ENCODE measurements around the gene LIPE. TPM values are rescaled to one million over a fixed set of nuclear protein-coding genes. Genes with fewer than 3 reads are reported as not detected.
A peak's percentile ranks its signal among the peaks of the same experiment; 100 is the strongest.

The LIPE gene
- total RNA-seq, 1 donor, result 3.0 TPM

- TF ChIP-seq CTCF (IDR thresholded peaks at IDR 0.05; ENCODE audit: insufficient read depth, low read depth, low read length), result no peak
- H3K4me3 ChIP-seq (ENCODE audit: low read depth, low read length), result no peak overlapping the region
- no peak for DNase-seq (ENCODE audit: low read depth)
Measured at GRCh38 chr19:42435316-42435715, 8.1 kb upstream of the LIPE start.

DNA sequence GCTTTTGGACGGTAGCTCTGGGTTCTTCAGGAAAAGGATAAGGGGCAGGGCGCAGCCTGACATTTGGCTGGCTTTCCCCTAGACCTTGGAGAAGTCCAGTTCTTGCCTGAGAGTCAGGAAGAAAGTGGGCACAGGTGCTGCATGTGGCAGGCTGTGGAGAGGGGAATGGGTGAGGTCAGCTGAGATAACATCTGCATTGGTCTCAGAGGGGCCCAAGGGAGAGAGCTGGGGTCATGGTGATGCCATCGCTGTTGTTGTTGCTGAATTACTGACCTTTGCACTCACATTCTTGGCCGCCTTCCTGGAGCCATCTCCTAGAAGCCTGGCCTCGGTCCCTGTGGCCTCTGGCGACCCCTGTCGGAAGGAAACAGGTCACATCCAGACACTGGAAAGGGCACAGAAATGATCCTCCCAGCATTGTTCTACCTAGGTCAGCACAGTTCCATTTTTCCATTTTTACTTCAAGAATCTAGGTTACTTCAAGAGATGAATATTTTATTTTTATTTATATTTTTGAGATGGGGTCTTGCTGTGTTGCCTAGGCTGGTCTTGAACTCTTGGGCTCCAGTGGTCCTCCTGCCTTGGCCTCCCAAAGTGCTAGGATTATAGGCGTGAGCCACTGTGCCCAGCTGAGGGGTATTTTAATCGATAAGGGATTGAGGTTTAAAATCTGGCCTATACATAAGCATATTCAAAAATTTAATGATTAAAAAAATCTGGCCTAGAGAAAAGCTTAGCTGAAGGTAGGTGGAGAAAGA is 6.5 kb upstream of the LIPE start:
- DNase-seq (ENCODE audit: low read depth), result peak; percentile 61
- no peak overlapping the region for H3K4me3 ChIP-seq (ENCODE audit: low read depth, low read length)
- peak; percentile 79 for TF ChIP-seq CTCF (IDR thresholded peaks at IDR 0.05; ENCODE audit: insufficient read depth, low read depth, low read length)

- H3K4me3 ChIP-seq (ENCODE audit: low read depth, low read length), result no peak overlapping the region
- no peak for DNase-seq (ENCODE audit: low read depth)
- TF ChIP-seq CTCF (IDR thresholded peaks at IDR 0.05; ENCODE audit: insufficient read depth, low read depth, low read length), result no peak
Measured at GRCh38 chr19:42431486-42431885, 4.3 kb upstream of the LIPE start.

DNA sequence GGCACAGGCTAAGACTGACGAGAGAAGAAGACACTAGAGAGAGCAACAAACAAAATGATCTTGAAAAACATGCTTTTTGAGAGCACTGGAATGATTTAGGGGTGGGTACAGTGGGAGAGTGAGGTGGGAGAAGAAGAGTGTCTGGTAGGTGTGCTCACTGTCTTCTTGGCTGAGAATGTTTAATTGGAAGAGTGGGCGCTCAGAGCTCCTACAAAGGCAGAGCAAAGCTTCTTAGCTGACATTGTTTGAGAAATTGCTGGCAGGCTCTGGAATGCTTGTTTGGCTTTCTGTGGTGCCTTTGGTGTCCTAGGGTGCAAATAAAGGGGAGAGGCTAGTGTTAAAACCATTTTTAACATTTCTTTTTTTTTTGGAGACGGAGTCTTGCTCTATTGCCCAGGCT is 1.5 kb upstream of the LIPE start:
- no peak overlapping the region for H3K4me3 ChIP-seq (ENCODE audit: low read depth, low read length)
- TF ChIP-seq CTCF (IDR thresholded peaks at IDR 0.05; ENCODE audit: insufficient read depth, low read depth, low read length), result no peak
- no peak for DNase-seq (ENCODE audit: low read depth)

DNA sequence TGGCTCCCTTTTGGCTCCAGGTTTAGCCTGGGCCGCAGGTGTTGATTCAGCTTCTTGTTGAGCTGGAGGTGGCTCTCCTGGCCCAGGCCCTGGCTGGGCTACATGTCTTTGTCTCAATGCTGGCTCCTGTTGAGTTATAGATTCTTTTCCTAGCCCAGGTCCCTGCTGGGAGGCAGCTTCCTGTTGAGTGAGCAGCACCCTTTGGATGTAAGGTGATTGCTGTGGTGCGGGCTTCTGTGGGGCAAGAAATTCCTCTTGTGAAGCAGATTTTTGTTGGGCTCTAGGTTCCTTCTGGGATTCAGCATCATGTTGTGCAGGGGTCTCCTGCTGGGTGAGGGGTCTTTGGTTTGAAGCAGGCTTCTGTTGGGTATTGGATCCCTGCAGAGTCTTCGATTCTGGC is 545 bp downstream of the LIPE start:
- H3K4me3 ChIP-seq (ENCODE audit: low read depth, low read length), result no peak overlapping the region
- DNase-seq (ENCODE audit: low read depth), result no peak
- TF ChIP-seq CTCF (IDR thresholded peaks at IDR 0.05; ENCODE audit: insufficient read depth, low read depth, low read length), result no peak

DNA sequence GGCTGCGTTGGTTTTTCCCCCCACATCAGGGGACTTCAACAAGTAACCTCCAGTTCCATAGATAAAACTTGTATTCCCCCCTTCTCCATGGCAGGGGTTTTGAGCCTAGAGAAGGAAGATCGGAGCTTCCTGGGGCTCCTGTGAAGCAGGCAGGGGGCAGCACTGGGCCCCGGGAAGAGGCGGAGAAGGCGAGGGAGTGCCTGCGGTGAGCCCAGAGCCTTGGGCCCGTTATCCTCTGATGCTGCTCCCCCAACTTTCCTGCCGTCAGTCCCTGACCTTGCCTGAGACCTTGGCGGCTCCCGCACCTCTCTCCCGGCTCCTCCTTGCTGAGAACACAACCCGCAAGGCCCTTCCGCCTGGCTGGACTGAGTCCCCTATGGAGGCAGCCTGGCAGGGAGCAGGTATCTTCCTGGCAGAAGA is 2.5 kb downstream of the LIPE start:
- DNase-seq (ENCODE audit: low read depth), result no peak
- H3K4me3 ChIP-seq (ENCODE audit: low read depth, low read length), result no peak overlapping the region
- TF ChIP-seq CTCF (IDR thresholded peaks at IDR 0.05; ENCODE audit: insufficient read depth, low read depth, low read length), result peak; percentile 42

DNA sequence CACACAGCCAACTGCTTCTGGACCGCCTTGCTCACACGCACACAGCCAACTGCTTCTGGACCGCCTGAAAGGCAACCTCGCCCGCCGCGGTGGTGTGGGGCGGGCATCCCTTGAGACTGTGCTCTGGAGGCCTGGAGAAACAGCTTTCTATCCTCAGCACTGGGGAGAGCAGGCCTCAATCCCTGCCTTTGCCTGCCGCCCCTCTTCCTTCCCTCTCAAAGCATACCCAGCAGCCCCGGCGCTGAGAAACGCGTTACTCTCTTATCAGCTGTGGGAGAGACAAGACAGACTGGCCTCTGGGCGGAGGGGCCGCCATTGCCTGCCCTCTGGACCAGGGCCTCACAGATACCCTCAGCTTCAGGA is 2.9 kb downstream of the LIPE start:
- DNase-seq (ENCODE audit: low read depth), result no peak
- peak overlapping the region; percentile 68 for H3K4me3 ChIP-seq (ENCODE audit: low read depth, low read length)
- no peak for TF ChIP-seq CTCF (IDR thresholded peaks at IDR 0.05; ENCODE audit: insufficient read depth, low read depth, low read length)
